HepG2 (cell line): ENCODE measurements around the gene DPH5. TPM values are rescaled to one million over a fixed set of nuclear protein-coding genes. Genes with fewer than 3 reads are reported as not detected.

ENCODE experiments used
- ATAC-seq: fragments of 200-7000 bp; cut with Tn5 transposase; 3 replicates; pipeline ENCODE4 v1.9.1; 2020; ENCODE audit warnings: mild to moderate bottlenecking, moderate library complexity
- BruUV-seq: library from RNA; stranded (reverse); fragments of 400-500 nt; replicated peaks from 2 replicates; lab custom pipeline; 2021; lab: Mats Ljungman, UMichigan
- CTCF ChIA-PET: fragments of 300-600 bp; formaldehyde crosslinking; extraction: SDS; loops from one replicate; lab custom pipeline; 2021; ENCODE audit warnings: low total read pairs, inconsistent platforms, low intra/inter-chr PET ratio; lab: Yijun Ruan, JAX
- POLR2A ChIA-PET: fragments of 350-600 bp; sonication (Branson Sonifier 250); formaldehyde crosslinking; loops from one replicate; lab custom pipeline; 2020; ENCODE audit warnings: antibody characterized with exemption, inconsistent platforms; lab: Yijun Ruan, JAX
- DNase-seq: peaks from one replicate; pipeline ENCODE4 v3.0.0-alpha.2; 2015; ENCODE audit warnings: low spot score
- FAIRE-seq: peaks from 3 replicates; lab custom pipeline; 2011; peaks lifted over from hg19 to GRCh38; lab: Jason Lieb, UNC
- H2AFZ ChIP-seq: one replicate; pipeline ENCODE4 v1.6.1; 2011; ENCODE audit warnings: low read length, inconsistent platforms
- H3K27ac ChIP-seq: fragments of 300-600 bp; 3 replicates; pipeline ENCODE4 v1.8.0; 2011; ENCODE audit warnings: mixed run types, mild to moderate bottlenecking, mixed read lengths, low read length, inconsistent platforms; ENCODE audit not compliant: insufficient read depth; ENCODE audit errors: extremely low read length
- H3K27me3 ChIP-seq, 2 experiments: fragments of 200-600 bp in 1 of 2; 2 replicates in 1 of 2; 3 replicates in 1 of 2; pipeline versions ENCODE4 v1.6.0 to v1.8.0; 2011; ENCODE audit warnings: low read length in 2 of 2, mild to moderate bottlenecking in 2 of 2, moderate library complexity in 2 of 2, inconsistent platforms in 1 of 2; ENCODE audit not compliant: insufficient read depth in 2 of 2, control insufficient read depth in 1 of 2
- H3K36me3 ChIP-seq, 2 experiments: fragments of 200-600 bp in 1 of 2; replicated peaks in 1 of 2; 2 replicates in 1 of 2; 3 replicates in 1 of 2; pipeline versions ENCODE4 v1.5.1 to v1.8.0; 2011; ENCODE audit warnings: low read length in 2 of 2, inconsistent platforms in 1 of 2; ENCODE audit not compliant: insufficient read depth in 2 of 2, control insufficient read depth in 1 of 2
- H3K4me1 ChIP-seq: 2 replicates; pipeline ENCODE4 v1.5.1; 2012; ENCODE audit warnings: low read length, inconsistent platforms; ENCODE audit not compliant: insufficient read depth
- H3K4me2 ChIP-seq: 2 replicates; pipeline ENCODE4 v1.6.0; 2011; ENCODE audit warnings: low read depth, low read length, inconsistent platforms
- H3K4me3 ChIP-seq, 3 experiments: fragments of 200-600 bp in 1 of 3; sonication (generic), shearing (Covaris generic) in 1 of 3; replicated peaks in 1 of 3; 2 replicates each; pipeline ENCODE4 v1.5.1; 2011 to 2016; ENCODE audit warnings: low read length in 3 of 3, inconsistent platforms in 2 of 3, low read depth in 2 of 3, mild to moderate bottlenecking in 2 of 3, control low read depth in 1 of 3, mixed read lengths in 1 of 3; ENCODE audit not compliant: insufficient read depth in 1 of 3
- H3K79me2 ChIP-seq: one replicate; pipeline ENCODE4 v1.6.1; 2011; ENCODE audit warnings: low read length, inconsistent platforms; ENCODE audit not compliant: insufficient read depth
- H3K9ac ChIP-seq: 2 replicates; pipeline ENCODE4 v1.6.0; 2011; ENCODE audit warnings: mild to moderate bottlenecking, low read depth, low read length, inconsistent platforms; ENCODE audit not compliant: insufficient read depth
- H3K9me3 ChIP-seq: 2 replicates; pipeline ENCODE4 v1.5.1; 2012; ENCODE audit warnings: mild to moderate bottlenecking, low read length
- H4K20me1 ChIP-seq: 2 replicates; pipeline ENCODE4 v1.6.0; 2011; ENCODE audit warnings: inconsistent platforms, mild to moderate bottlenecking, low read length, moderate library complexity; ENCODE audit not compliant: insufficient read depth
- CHD4 ChIP-seq: fragments of 200-600 bp; sonication (generic); IDR thresholded peaks from 2 replicates; pipeline ENCODE4 v1.7.0; 2017; ENCODE audit warnings: mild to moderate bottlenecking, low read length, borderline replicate concordance
- DR1 ChIP-seq: sonication (generic); formaldehyde crosslinking; IDR thresholded peaks from 2 replicates; pipeline ENCODE4 v1.8.0; 2021; ENCODE audit warnings: mild to moderate bottlenecking, missing genetic modification reagents, inconsistent platforms
- ELF4 ChIP-seq: sonication (generic); formaldehyde crosslinking; IDR thresholded peaks from 2 replicates; pipeline ENCODE4 v1.5.0; 2020; ENCODE audit warnings: missing genetic modification reagents, mild to moderate bottlenecking, moderate library complexity, borderline replicate concordance
- ESRRA ChIP-seq: sonication (generic); formaldehyde crosslinking; IDR thresholded peaks from 2 replicates; pipeline ENCODE4 v1.5.1; 2020; ENCODE audit warnings: mild to moderate bottlenecking, low read depth, missing genetic modification reagents
- HNF4G ChIP-seq, 2 experiments: sonication (generic) in 1 of 2; formaldehyde crosslinking in 1 of 2; IDR thresholded peaks; 2 replicates each; pipeline versions ENCODE4 v1.4.0 to v1.6.1; 2011 to 2020; ENCODE audit warnings: borderline replicate concordance in 2 of 2, low read depth in 2 of 2, mild to moderate bottlenecking in 2 of 2, low read length in 1 of 2, missing genetic modification reagents in 1 of 2, moderate library complexity in 1 of 2
- KDM5A ChIP-seq: fragments of 200-600 bp; sonication (generic); IDR thresholded peaks from 2 replicates; pipeline ENCODE4 v1.7.0; 2018; ENCODE audit warnings: antibody characterized with exemption, mild to moderate bottlenecking, low read length, borderline replicate concordance
- MIER3 ChIP-seq: IDR thresholded peaks from 2 replicates; pipeline ENCODE4 v1.6.1; 2016; ENCODE audit warnings: missing compliant biosample characterization, borderline replicate concordance
- SCMH1 ChIP-seq: sonication (generic); formaldehyde crosslinking; IDR thresholded peaks from 2 replicates; pipeline ENCODE4 v1.9.0; 2021; ENCODE audit warnings: missing genetic modification reagents, mild to moderate bottlenecking, borderline replicate concordance
- ZNF253 ChIP-seq: sonication (generic); formaldehyde crosslinking; IDR thresholded peaks from 2 replicates; pipeline ENCODE4 v1.8.0; 2022; ENCODE audit warnings: mild to moderate bottlenecking, missing genetic modification reagents, borderline replicate concordance
- ZNF670 ChIP-seq: sonication (generic); formaldehyde crosslinking; IDR thresholded peaks from 2 replicates; pipeline ENCODE4 v1.8.0; 2022; ENCODE audit warnings: mild to moderate bottlenecking, missing genetic modification reagents, borderline replicate concordance
- WGBS: methylation state at CpG from one replicate; pipeline ENCODE4 v1.1.6; 2017; ENCODE audit warnings: low lambda C conversion rate; 5-methylcytosine and 5-hydroxymethylcytosine counted together
- in situ Hi-C: cut with HindIII; loops from 2 replicates; pipeline ENCODE4 v1.10.0; 2017; ENCODE audit warnings: low pct_unique_long_range_greater_than_20kb; ENCODE audit not compliant: extremely low pct_ligation_motif_present
- intact Hi-C: fragments of 100-400 bp; cut with micrococcal nuclease; formaldehyde crosslinking; loops from one replicate; pipeline ENCODE4 v1.10.0; 2022; ENCODE audit not compliant: unreplicated experiment
- polyA plus RNA-seq, 8 experiments: library from polyadenylated mRNA; depleted of rRNA in 3 of 8; stranded (reverse) in 7 of 8; unstranded in 1 of 8; fragments of >200 nt; fragmentation: Illumina TruSeq in 4 of 8; extraction: Trizol in 4 of 8; gene quantifications; 2 replicates each; pipeline versions ENCODE4 v1.2.1 to v1.2.3, GENCODE V29; 2011 to 2016; ENCODE audit warnings: low read depth in 4 of 8, missing spikeins in 1 of 8, mixed read lengths in 1 of 8; ENCODE audit not compliant: insufficient read depth in 1 of 8
- total RNA-seq, 5 experiments: library from RNA; depleted of rRNA; stranded (reverse); fragments of >200 nt; fragmentation: Illumina TruSeq; extraction: Trizol; gene quantifications; 2 replicates each; pipeline ENCODE4 v1.2.3, GENCODE V29; 2016; ENCODE audit warnings: low read depth in 1 of 5
- TF ChIP-seq, protein P1 (sequence below): sonication (generic); formaldehyde crosslinking; IDR thresholded peaks from 2 replicates; pipeline ENCODE4 v1.5.0; 2020; ENCODE audit warnings: mild to moderate bottlenecking, missing genetic modification reagents, borderline replicate concordance
- TF ChIP-seq, protein P2 (sequence below): sonication (generic); formaldehyde crosslinking; IDR thresholded peaks from 2 replicates; pipeline ENCODE4 v1.4.0; 2020; ENCODE audit warnings: missing genetic modification reagents
- TF ChIP-seq, protein P3 (sequence below): sonication (generic); formaldehyde crosslinking; IDR thresholded peaks from 2 replicates; pipeline ENCODE4 v1.4.0; 2020; ENCODE audit warnings: missing genetic modification reagents
- TF ChIP-seq, protein P4 (sequence below): IDR thresholded peaks from 2 replicates; pipeline ENCODE4 v1.6.1; 2016; ENCODE audit warnings: missing compliant biosample characterization, missing genetic modification reagents, borderline replicate concordance

Gene DPH5
- total and polyA plus RNA-seq, 2 of the 13 experiments (the other 11 are each of a cell fraction or from before 2014, with no cell fraction given): 53.2 to 79.6 TPM

DNA sequence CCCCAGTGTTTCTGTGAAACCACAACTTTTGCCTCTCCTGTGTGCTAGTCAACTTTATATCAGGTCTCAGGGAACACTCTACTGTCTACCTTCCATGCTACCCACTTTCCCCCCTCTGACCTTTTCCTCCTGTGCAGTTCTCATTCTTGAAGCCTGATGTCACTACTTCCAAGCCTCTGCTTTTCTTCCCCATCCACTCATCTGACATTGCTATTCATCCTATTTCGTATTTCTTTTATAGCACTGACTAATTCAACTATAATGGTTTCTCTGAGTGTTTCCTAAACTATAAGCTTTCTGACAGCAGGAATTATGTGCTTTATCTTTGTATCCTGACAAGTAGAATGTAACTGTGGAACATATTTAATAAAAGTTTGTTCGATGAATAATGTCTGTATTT is 18.2 kb upstream of the DPH5 start (continued):
- TF ChIP-seq, protein P1, sequence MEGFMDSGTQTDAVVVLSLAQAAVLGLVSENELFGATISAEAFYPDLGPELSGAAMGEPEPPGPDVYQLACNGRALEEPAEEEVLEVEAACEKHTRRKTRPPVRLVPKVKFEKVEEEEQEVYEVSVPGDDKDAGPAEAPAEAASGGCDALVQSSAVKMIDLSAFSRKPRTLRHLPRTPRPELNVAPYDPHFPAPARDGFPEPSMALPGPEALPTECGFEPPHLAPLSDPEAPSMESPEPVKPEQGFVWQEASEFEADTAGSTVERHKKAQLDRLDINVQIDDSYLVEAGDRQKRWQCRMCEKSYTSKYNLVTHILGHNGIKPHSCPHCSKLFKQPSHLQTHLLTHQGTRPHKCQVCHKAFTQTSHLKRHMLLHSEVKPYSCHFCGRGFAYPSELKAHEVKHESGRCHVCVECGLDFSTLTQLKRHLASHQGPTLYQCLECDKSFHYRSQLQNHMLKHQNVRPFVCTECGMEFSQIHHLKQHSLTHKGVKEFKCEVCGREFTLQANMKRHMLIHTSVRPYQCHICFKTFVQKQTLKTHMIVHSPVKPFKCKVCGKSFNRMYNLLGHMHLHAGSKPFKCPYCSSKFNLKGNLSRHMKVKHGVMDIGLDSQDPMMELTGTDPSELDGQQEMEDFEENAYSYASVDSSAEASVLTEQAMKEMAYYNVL: no peak
- TF ChIP-seq, protein P2, sequence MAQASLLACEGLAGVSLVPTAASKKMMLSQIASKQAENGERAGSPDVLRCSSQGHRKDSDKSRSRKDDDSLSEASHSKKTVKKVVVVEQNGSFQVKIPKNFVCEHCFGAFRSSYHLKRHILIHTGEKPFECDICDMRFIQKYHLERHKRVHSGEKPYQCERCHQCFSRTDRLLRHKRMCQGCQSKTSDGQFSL (CRISPR knock-in tag): no peak
- TF ChIP-seq ELF4: no peak
- TF ChIP-seq ZNF253 (CRISPR knock-in tag): no peak
- TF ChIP-seq, protein P3, sequence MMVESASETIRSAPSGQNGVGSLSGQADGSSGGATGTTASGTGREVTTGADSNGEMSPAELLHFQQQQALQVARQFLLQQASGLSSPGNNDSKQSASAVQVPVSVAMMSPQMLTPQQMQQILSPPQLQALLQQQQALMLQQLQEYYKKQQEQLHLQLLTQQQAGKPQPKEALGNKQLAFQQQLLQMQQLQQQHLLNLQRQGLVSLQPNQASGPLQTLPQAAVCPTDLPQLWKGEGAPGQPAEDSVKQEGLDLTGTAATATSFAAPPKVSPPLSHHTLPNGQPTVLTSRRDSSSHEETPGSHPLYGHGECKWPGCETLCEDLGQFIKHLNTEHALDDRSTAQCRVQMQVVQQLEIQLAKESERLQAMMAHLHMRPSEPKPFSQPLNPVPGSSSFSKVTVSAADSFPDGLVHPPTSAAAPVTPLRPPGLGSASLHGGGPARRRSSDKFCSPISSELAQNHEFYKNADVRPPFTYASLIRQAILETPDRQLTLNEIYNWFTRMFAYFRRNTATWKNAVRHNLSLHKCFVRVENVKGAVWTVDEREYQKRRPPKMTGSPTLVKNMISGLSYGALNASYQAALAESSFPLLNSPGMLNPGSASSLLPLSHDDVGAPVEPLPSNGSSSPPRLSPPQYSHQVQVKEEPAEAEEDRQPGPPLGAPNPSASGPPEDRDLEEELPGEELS (CRISPR knock-in tag): no peak

DNA sequence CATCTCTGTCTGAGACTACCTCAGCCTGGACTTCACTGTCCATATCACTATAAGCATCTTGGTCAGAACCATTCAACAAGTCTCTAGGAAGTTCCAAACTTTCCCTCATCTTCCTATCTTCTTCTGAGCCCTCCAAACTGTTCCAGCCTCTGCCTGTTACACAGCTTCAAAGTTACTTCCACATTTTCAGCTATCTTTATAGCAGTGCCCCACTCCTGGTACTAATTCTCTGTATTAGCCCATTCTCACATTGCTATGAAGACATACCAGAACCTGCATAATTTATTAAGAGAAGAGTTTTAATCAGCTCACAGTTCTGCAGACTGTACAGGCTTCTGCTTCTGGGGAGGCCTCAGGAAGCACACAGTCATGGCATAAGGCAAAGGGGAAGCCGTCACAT is 15.7 kb upstream of the DPH5 start:
- in situ Hi-C loops: no loop called here
- H3K27ac ChIP-seq: no peak overlapping the region
- intact Hi-C loops: no loop called here
- BruUV-seq: no TSS peak
- H3K36me3 ChIP-seq: no peaks in the 10 kb centered on the region
- no peak overlapping the region for H3K9ac ChIP-seq
- H3K27me3 ChIP-seq: no peaks in the 10 kb centered on the region
- DNase-seq: no peak
- ATAC-seq: no peak
- no peak for FAIRE-seq
- POLR2A ChIA-PET: no interaction called here
- H3K9me3 ChIP-seq: peaks cover 20% of the 10 kb centered on the region
- CTCF ChIA-PET: no interaction called here
- 100% methylated on average over 1 of the region's 1 CpG for WGBS
- no peaks in the 10 kb centered on the region for H3K4me1 ChIP-seq
- H2AFZ ChIP-seq: no peak overlapping the region
- H4K20me1 ChIP-seq: no peaks in the 10 kb centered on the region
- H3K4me2 ChIP-seq: no peak overlapping the region
- H3K79me2 ChIP-seq: no peaks in the 10 kb centered on the region
- no peak overlapping the region for H3K4me3 ChIP-seq
- TF ChIP-seq CHD4 (no peak), ZNF670 (CRISPR knock-in tag) (no peak), DR1 (CRISPR knock-in tag) (no peak), SCMH1 (CRISPR knock-in tag) (no peak), KDM5A (no peak), HNF4G (IDR thresholded peaks at IDR 0.05; ENCODE audit: borderline replicate concordance, low read depth, low read length) (no peak), HNF4G (CRISPR knock-in tag; IDR thresholded peaks at IDR 0.05; ENCODE audit: borderline replicate concordance, low read depth) (no peak), ESRRA (CRISPR knock-in tag) (no peak), MIER3 (CRISPR knock-in tag) (no peak)
- TF ChIP-seq, protein P4, sequence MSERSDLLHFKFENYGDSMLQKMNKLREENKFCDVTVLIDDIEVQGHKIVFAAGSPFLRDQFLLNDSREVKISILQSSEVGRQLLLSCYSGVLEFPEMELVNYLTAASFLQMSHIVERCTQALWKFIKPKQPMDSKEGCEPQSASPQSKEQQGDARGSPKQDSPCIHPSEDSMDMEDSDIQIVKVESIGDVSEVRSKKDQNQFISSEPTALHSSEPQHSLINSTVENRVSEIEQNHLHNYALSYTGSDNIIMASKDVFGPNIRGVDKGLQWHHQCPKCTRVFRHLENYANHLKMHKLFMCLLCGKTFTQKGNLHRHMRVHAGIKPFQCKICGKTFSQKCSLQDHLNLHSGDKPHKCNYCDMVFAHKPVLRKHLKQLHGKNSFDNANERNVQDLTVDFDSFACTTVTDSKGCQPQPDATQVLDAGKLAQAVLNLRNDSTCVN: no peak
